GM12878 (cell line): Measurements from ENCODE around the gene TMEM225B. TPM values are rescaled to one million over a fixed set of nuclear protein-coding genes. Genes with fewer than 3 reads are reported as not detected.

Experiments used
- ATAC-seq: fragments of 200-7000 bp; cut with Tn5 transposase; 3 replicates; pipeline ENCODE4 v1.9.1; 2020; ENCODE audit warnings: mild to moderate bottlenecking, moderate library complexity
- BruUV-seq: library from RNA; stranded (reverse); fragments of 400-500 nt; replicated peaks from 2 replicates; lab custom pipeline; 2021; lab: Mats Ljungman, UMichigan
- CTCF ChIA-PET: fragments of 300-600 bp; sonication (Branson Sonifier 250); formaldehyde crosslinking; extraction: SDS; loops from one replicate; lab custom pipeline; 2021; ENCODE audit warnings: inconsistent platforms; lab: Yijun Ruan, JAX
- POLR2A ChIA-PET: fragments of 350-600 bp; formaldehyde crosslinking; extraction: SDS; loops from one replicate; lab custom pipeline; 2021; ENCODE audit warnings: inconsistent platforms; lab: Charles Lee
- RAD21 ChIA-PET: fragments of 300-600 bp; sonication (Branson Sonifier 250); formaldehyde crosslinking; loops from one replicate; lab custom pipeline; 2023; ENCODE audit warnings: antibody characterized with exemption; ENCODE audit not compliant: unreplicated experiment; lab: Charles Lee
- SMC1A ChIA-PET: fragments of 300-600 bp; sonication (Branson Sonifier 250); formaldehyde crosslinking; loops from one replicate; lab custom pipeline; 2023; ENCODE audit not compliant: unreplicated experiment, uncharacterized antibody; lab: Charles Lee
- DNase-seq: peaks from one replicate; pipeline ENCODE4 v3.0.0-alpha.2; 2011; ENCODE audit warnings: low read depth, low spot score
- FAIRE-seq: peaks from 3 replicates; lab custom pipeline; 2011; peaks lifted over from hg19 to GRCh38; lab: Jason Lieb, UNC
- H2AFZ ChIP-seq: 2 replicates; pipeline ENCODE4 v1.6.0; 2011; ENCODE audit warnings: low read depth, low read length, control low read depth; ENCODE audit not compliant: control insufficient read depth
- H3K27ac ChIP-seq: 2 replicates; pipeline ENCODE4 v1.5.1; 2011; ENCODE audit warnings: control low read depth; ENCODE audit not compliant: control insufficient read depth, insufficient read depth
- H3K27me3 ChIP-seq, 2 experiments: replicated peaks in 1 of 2; 2 replicates each; pipeline versions ENCODE4 v1.6.0 to v1.6.1; 2011; ENCODE audit warnings: low read length in 1 of 2; ENCODE audit not compliant: control insufficient read depth in 2 of 2, insufficient read depth in 2 of 2
- H3K36me3 ChIP-seq, 2 experiments: 2 replicates each; pipeline ENCODE4 v1.5.1; 2011; ENCODE audit warnings: low read length in 1 of 2; ENCODE audit not compliant: control insufficient read depth in 2 of 2, insufficient read depth in 2 of 2
- H3K4me1 ChIP-seq: 2 replicates; pipeline ENCODE4 v1.6.1; 2011; ENCODE audit warnings: mild to moderate bottlenecking, low read length, moderate library complexity, mixed read lengths; ENCODE audit not compliant: control insufficient read depth, insufficient read depth
- H3K4me2 ChIP-seq: 2 replicates; pipeline ENCODE4 v1.6.0; 2011; ENCODE audit warnings: control low read depth; ENCODE audit not compliant: control insufficient read depth, insufficient read depth
- H3K4me3 ChIP-seq: fragments of 200-600 bp; sonication (generic); 2 replicates; pipeline ENCODE4 v1.5.1; 2016
- H3K79me2 ChIP-seq: 2 replicates; pipeline ENCODE4 v1.6.0; 2011; ENCODE audit warnings: low read length; ENCODE audit not compliant: control insufficient read depth, insufficient read depth
- H3K9ac ChIP-seq: 2 replicates; pipeline ENCODE4 v1.8.0; 2011; ENCODE audit warnings: low read length, control low read depth, mixed read lengths; ENCODE audit not compliant: control insufficient read depth, insufficient read depth
- H3K9me3 ChIP-seq: replicated peaks from 3 replicates; pipeline ENCODE4 v1.5.1; 2011; ENCODE audit warnings: mild to moderate bottlenecking, low read length; ENCODE audit not compliant: control insufficient read depth, insufficient read depth
- H4K20me1 ChIP-seq: 2 replicates; pipeline ENCODE4 v1.6.0; 2011; ENCODE audit not compliant: control insufficient read depth, insufficient read depth
- CHD1 ChIP-seq: IDR thresholded peaks from 2 replicates; pipeline ENCODE4 v1.6.1; 2012; ENCODE audit warnings: low read depth, low read length, improper control_type of control experiment
- CHD4 ChIP-seq: fragments of 200-600 bp; sonication (generic); IDR thresholded peaks from 2 replicates; pipeline ENCODE4 v1.6.1; 2016; ENCODE audit warnings: mild to moderate bottlenecking
- CREM ChIP-seq: IDR thresholded peaks from 2 replicates; pipeline ENCODE4 v1.6.1; 2014; ENCODE audit warnings: antibody characterized with exemption, low read depth
- ESRRA ChIP-seq: IDR thresholded peaks from 2 replicates; pipeline ENCODE4 v1.6.1; 2012; ENCODE audit warnings: mild to moderate bottlenecking, low read length, improper control_type of control experiment
- ETV6 ChIP-seq, 2 experiments: fragments of 450-650 bp in 1 of 2; IDR thresholded peaks in 1 of 2; conservative IDR thresholded peaks in 1 of 2; 2 replicates each; pipeline ENCODE4 v1.6.1; 2014; ENCODE audit warnings: antibody characterized with exemption in 1 of 2, borderline replicate concordance in 1 of 2, low read depth in 1 of 2, mild to moderate bottlenecking in 1 of 2, moderate library complexity in 1 of 2
- HCFC1 ChIP-seq: fragments of 150-350 bp; IDR thresholded peaks from 2 replicates; pipeline ENCODE4 v1.6.1; 2014; ENCODE audit warnings: low read length
- KAT2A ChIP-seq: conservative IDR thresholded peaks from 2 replicates; pipeline ENCODE4 v1.6.1; 2011; ENCODE audit warnings: low read depth, low read length; ENCODE audit not compliant: control insufficient read depth
- NKRF ChIP-seq: fragments of 450-650 bp; conservative IDR thresholded peaks from 2 replicates; pipeline ENCODE4 v1.6.1; 2017; ENCODE audit warnings: mild to moderate bottlenecking, moderate library complexity
- POLR2A ChIP-seq: IDR thresholded peaks from 2 replicates; pipeline ENCODE4 v1.6.1; 2011; ENCODE audit warnings: low read depth, mild to moderate bottlenecking, low read length
- SMAD1 ChIP-seq: fragments of 450-650 bp; IDR thresholded peaks from 2 replicates; pipeline ENCODE4 v1.6.1; 2018; ENCODE audit warnings: mild to moderate bottlenecking, low read depth; ENCODE audit not compliant: partially characterized antibody
- SMAD5 ChIP-seq: IDR thresholded peaks from 2 replicates; pipeline ENCODE4 v1.6.1; 2016; ENCODE audit warnings: antibody characterized with exemption, low read depth
- ZNF24 ChIP-seq: fragments of 450-650 bp; IDR thresholded peaks from 2 replicates; pipeline ENCODE4 v1.6.1; 2017; ENCODE audit warnings: antibody characterized with exemption, mild to moderate bottlenecking
- WGBS: methylation state at CpG from one replicate; pipeline ENCODE4 v1.1.6; 2016; ENCODE audit warnings: low lambda C conversion rate; ENCODE audit not compliant: insufficient replicate concordance, insufficient coverage; ENCODE audit errors: missing lambda C conversion rate; 5-methylcytosine and 5-hydroxymethylcytosine counted together
- in situ Hi-C: fragments of 300-500 bp; cut with MboI; formaldehyde crosslinking; loops from 9 replicates; pipeline ENCODE4 v1.14.3; 2018; ENCODE audit warnings: mixed read lengths
- intact Hi-C: fragments of 100-400 bp; cut with micrococcal nuclease; formaldehyde crosslinking; loops from one replicate; pipeline ENCODE4 v1.14.2; 2022; ENCODE audit not compliant: unreplicated experiment
- polyA plus RNA-seq, 11 experiments: library from polyadenylated mRNA; depleted of rRNA in 4 of 11; unstranded in 6 of 11; stranded (reverse) in 5 of 11; fragments of >200 nt; fragmentation: Nextera tagmentation in 4 of 11; fragmentation: Illumina TruSeq in 1 of 11; extraction: Ambion mirVana in 4 of 11; extraction: Trizol in 1 of 11; gene quantifications; 1 replicate in 1 of 11; 2 replicates in 10 of 11; pipeline versions ENCODE4 v1.2.1 to v1.2.3, GENCODE V29; 2011 to 2016; ENCODE audit warnings: inconsistent platforms in 2 of 11, missing spikeins in 2 of 11, low read depth in 1 of 11
- total RNA-seq, 4 experiments: library from RNA; depleted of rRNA in 3 of 4; stranded (reverse); fragments of >200 nt in 3 of 4; fragmentation: Illumina TruSeq in 1 of 4; extraction: Trizol in 1 of 4; gene quantifications; 2 replicates each; pipeline versions ENCODE4 v1.2.1 to v1.2.3, GENCODE V29; 2013 to 2021
- TF ChIP-seq, protein P1 (sequence below): fragments of 450-650 bp; IDR thresholded peaks from 2 replicates; pipeline ENCODE4 v1.6.1; 2014; ENCODE audit warnings: mild to moderate bottlenecking
- TF ChIP-seq, protein P2 (sequence below): fragments of 450-650 bp; formaldehyde crosslinking; IDR thresholded peaks from 2 replicates; pipeline ENCODE4 v1.4.0; 2022; ENCODE audit warnings: mild to moderate bottlenecking, moderate library complexity
- TF ChIP-seq, protein P3 (sequence below): fragments of 450-650 bp; IDR thresholded peaks from 2 replicates; pipeline ENCODE4 v1.6.1; 2017; ENCODE audit warnings: mild to moderate bottlenecking, low read depth, inconsistent platforms; ENCODE audit not compliant: poor library complexity, severe bottlenecking

Gene TMEM225B
- total and polyA plus RNA-seq, 10 of the 15 experiments (the other 5 are each of a cell fraction or from before 2014, with no cell fraction given) = 0.22 to 1.9 (median 0.43) TPM

DNA sequence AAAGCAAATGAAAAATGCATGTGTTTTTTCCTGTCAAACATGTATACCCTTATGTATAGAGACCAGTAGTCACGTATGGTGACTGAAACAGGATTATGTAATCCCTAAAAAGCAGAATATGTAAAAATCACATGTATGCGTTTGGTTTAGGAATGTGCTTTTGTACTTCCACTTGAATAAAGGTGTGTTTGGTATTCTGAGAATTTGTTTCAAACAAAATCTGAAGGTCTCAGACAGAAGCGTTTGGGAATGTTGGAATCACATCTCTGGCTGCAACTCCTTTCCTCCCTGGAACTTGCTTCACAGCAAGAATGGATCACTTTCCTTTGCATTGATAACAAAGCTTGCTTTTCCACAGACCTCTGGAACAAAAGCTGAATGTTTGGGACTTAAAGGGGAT, 21.8 kb upstream of the TMEM225B start:
- Histone ChIP-seq H3K27me3 (no peaks in the 10 kb centered on the region; a peak in 1 of 4 replicates), H3K4me2 (no peak overlapping the region), H3K36me3 (peaks cover 1 to 3% of the 10 kb centered on the region in 2 experiments; a peak in 2 of 4 replicates), H3K9me3 (no peaks in the 10 kb centered on the region), H3K9ac (no peak overlapping the region), H3K4me1 (no peaks in the 10 kb centered on the region), H3K79me2 (no peaks in the 10 kb centered on the region), H2AFZ (no peak overlapping the region), H3K4me3 (no peak overlapping the region), H4K20me1 (no peaks in the 10 kb centered on the region), H3K27ac (no peak overlapping the region)
- WGBS = 93% methylated on average over 3 of the region's 3 CpGs
- in situ Hi-C loops (no loop called here), intact Hi-C loops (no loop called here)
- no TSS peak for BruUV-seq
- TF ChIP-seq POLR2A (no peak), SMAD5 (no peak), NKRF (no peak), CHD4 (no peak), SMAD1 (no peak), ETV6 (conservative IDR thresholded peaks at IDR 0.05 in 1 of 2, IDR thresholded peaks at IDR 0.05 in 1 of 2; ENCODE audit: borderline replicate concordance in 1 of 2, low read depth in 1 of 2) (no peak), ESRRA (no peak), CHD1 (no peak), ZNF24 (no peak), CREM (no peak), HCFC1 (no peak), KAT2A (no peak)
- TF ChIP-seq, protein P1, sequence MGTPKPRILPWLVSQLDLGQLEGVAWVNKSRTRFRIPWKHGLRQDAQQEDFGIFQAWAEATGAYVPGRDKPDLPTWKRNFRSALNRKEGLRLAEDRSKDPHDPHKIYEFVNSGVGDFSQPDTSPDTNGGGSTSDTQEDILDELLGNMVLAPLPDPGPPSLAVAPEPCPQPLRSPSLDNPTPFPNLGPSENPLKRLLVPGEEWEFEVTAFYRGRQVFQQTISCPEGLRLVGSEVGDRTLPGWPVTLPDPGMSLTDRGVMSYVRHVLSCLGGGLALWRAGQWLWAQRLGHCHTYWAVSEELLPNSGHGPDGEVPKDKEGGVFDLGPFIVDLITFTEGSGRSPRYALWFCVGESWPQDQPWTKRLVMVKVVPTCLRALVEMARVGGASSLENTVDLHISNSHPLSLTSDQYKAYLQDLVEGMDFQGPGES = no peak
- TF ChIP-seq, protein P2, sequence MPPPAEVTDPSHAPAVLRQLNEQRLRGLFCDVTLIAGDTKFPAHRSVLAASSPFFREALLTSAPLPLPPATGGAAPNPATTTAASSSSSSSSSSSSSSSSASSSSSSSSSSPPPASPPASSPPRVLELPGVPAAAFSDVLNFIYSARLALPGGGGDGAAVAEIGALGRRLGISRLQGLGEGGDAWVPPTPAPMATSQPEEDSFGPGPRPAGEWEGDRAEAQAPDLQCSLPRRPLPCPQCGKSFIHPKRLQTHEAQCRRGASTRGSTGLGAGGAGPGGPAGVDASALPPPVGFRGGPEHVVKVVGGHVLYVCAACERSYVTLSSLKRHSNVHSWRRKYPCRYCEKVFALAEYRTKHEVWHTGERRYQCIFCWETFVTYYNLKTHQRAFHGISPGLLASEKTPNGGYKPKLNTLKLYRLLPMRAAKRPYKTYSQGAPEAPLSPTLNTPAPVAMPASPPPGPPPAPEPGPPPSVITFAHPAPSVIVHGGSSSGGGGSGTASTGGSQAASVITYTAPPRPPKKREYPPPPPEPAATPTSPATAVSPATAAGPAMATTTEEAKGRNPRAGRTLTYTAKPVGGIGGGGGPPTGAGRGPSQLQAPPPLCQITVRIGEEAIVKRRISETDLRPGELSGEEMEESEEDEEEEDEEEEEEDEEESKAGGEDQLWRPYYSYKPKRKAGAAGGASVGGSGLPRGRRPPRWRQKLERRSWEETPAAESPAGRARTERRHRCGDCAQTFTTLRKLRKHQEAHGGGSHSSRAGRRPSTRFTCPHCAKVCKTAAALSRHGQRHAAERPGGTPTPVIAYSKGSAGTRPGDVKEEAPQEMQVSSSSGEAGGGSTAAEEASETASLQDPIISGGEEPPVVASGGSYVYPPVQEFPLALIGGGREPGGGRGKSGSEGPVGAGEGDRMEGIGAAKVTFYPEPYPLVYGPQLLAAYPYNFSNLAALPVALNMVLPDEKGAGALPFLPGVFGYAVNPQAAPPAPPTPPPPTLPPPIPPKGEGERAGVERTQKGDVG (CRISPR knock-in tag) = no peak
- TF ChIP-seq, protein P3, sequence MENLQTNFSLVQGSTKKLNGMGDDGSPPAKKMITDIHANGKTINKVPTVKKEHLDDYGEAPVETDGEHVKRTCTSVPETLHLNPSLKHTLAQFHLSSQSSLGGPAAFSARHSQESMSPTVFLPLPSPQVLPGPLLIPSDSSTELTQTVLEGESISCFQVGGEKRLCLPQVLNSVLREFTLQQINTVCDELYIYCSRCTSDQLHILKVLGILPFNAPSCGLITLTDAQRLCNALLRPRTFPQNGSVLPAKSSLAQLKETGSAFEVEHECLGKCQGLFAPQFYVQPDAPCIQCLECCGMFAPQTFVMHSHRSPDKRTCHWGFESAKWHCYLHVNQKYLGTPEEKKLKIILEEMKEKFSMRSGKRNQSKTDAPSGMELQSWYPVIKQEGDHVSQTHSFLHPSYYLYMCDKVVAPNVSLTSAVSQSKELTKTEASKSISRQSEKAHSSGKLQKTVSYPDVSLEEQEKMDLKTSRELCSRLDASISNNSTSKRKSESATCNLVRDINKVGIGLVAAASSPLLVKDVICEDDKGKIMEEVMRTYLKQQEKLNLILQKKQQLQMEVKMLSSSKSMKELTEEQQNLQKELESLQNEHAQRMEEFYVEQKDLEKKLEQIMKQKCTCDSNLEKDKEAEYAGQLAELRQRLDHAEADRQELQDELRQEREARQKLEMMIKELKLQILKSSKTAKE = no peak
- ChIA-PET SMC1A (no interaction called here), POLR2A (no interaction called here), RAD21 (no interaction called here), CTCF (no interaction called here)
- ATAC-seq (no peak), DNase-seq (no peak), FAIRE-seq (no peak)
